H1 (cell line): ENCODE measurements around the gene SLC39A11. TPM values are rescaled to one million over a fixed set of nuclear protein-coding genes. Genes with fewer than 3 reads are reported as not detected.

Experiments
- JUND ChIP-seq: IDR thresholded peaks from 2 replicates; pipeline ENCODE4 v1.6.1; 2011; ENCODE audit warnings: mild to moderate bottlenecking, improper control_type of control experiment, low read length
- polyA plus RNA-seq, 7 experiments: library from polyadenylated mRNA; depleted of rRNA in 3 of 7; stranded (reverse) in 5 of 7; unstranded in 2 of 7; fragments of >200 nt in 5 of 7; fragments of 200-250 nt in 2 of 7; gene quantifications; 1 replicate in 5 of 7; 2 replicates in 1 of 7; 4 replicates in 1 of 7; pipeline versions ENCODE4 v1.2.1 to v1.2.3, GENCODE V29; 2011 to 2013; ENCODE audit warnings: missing spikeins in 2 of 7, mixed read lengths in 2 of 7
- total RNA-seq: library from RNA; stranded (reverse); fragmentation: NEBNext Ultra II Directional; extraction: Animal tissue kit (Norgen Biotek cat#: 25700); gene quantifications from 2 replicates; pipeline ENCODE4 v1.2.1, GENCODE V29; 2021

SLC39A11 gene
- total and polyA plus RNA-seq, 2 of the 8 experiments (the other 6 are each of a cell fraction or from before 2014, with no cell fraction given): 12.2 to 19.6 TPM

DNA sequence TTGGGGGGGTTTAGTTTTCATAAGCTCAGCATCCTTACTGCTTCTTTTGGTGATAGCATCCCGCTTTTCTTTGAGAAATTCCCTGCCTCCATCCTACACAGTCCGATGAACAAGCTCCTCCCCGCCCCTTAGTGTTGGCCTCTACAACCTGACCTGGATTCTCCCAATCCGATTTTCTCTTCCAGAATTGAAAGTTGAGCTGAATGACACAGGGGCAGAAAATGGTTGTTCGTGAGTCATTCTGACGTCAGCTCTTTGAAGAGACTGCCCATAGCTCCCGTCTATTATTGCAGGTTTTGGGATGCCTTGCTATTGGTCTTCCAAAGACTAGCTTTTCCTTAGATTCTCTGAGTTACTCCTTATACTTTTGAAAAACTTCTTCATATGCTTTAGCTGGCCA is 279.7 kb downstream of the SLC39A11 start (continued):
- no peak for TF ChIP-seq JUND
